Neural progenitor cell (in vitro differentiated cells): ENCODE data around the gene NPTX1. TPM values are rescaled to one million over a fixed set of nuclear protein-coding genes. Genes with fewer than 3 reads are reported as not detected.

ENCODE experiments used
- DNase-seq: peaks from one replicate; pipeline ENCODE4 v3.0.0-alpha.2; 2016; ENCODE audit warnings: low spot score
- H2AFZ ChIP-seq: fragments of 200-600 bp; sonication (generic); replicated peaks from 2 replicates; pipeline ENCODE4 v1.6.1; 2016; ENCODE audit warnings: antibody characterized with exemption
- H3F3A ChIP-seq: fragments of 200-600 bp; sonication (generic); 2 replicates; pipeline ENCODE4 v1.6.1; 2016; ENCODE audit warnings: antibody characterized with exemption, low read depth
- H3K27ac ChIP-seq: fragments of 200-600 bp; sonication (generic); 2 replicates; pipeline ENCODE4 v1.5.1; 2016; ENCODE audit warnings: mild to moderate bottlenecking
- H3K27me3 ChIP-seq: fragments of 200-600 bp; sonication (generic); 2 replicates; pipeline ENCODE4 v1.6.1; 2016; ENCODE audit warnings: mild to moderate bottlenecking, moderate library complexity
- H3K36me3 ChIP-seq: fragments of 200-600 bp; sonication (generic); 2 replicates; pipeline ENCODE4 v1.5.1; 2016
- H3K4me1 ChIP-seq: fragments of 200-600 bp; sonication (generic); 2 replicates; pipeline ENCODE4 v1.6.1; 2016; ENCODE audit warnings: mixed run types
- H3K4me2 ChIP-seq: fragments of 200-600 bp; sonication (generic); 2 replicates; pipeline ENCODE4 v1.6.1; 2016
- H3K4me3 ChIP-seq: fragments of 200-600 bp; sonication (generic); 2 replicates; pipeline ENCODE4 v1.5.1; 2016
- H3K79me2 ChIP-seq: fragments of 200-600 bp; sonication (generic); 2 replicates; pipeline ENCODE4 v1.6.1; 2016; ENCODE audit warnings: low read depth
- H3K9ac ChIP-seq: fragments of 200-600 bp; sonication (generic); 2 replicates; pipeline ENCODE4 v1.6.1; 2016
- H3K9me3 ChIP-seq: fragments of 200-600 bp; sonication (generic); 2 replicates; pipeline ENCODE4 v1.5.1; 2016; ENCODE audit warnings: low read depth
- H4K20me1 ChIP-seq: fragments of 200-600 bp; sonication (generic); 2 replicates; pipeline ENCODE4 v1.6.1; 2016; ENCODE audit warnings: low read depth
- H3K27ac Mint-ChIP-seq: 3 replicates; pipeline ENCODE4 v1.8.0; 2021; ENCODE audit warnings: mixed read lengths
- H3K27me3 Mint-ChIP-seq: 2 replicates; pipeline ENCODE4 v1.8.0; 2022; ENCODE audit warnings: low read depth, mild to moderate bottlenecking, inconsistent platforms, moderate library complexity, mixed read lengths; ENCODE audit not compliant: insufficient read depth
- H3K36me3 Mint-ChIP-seq: 3 replicates; pipeline ENCODE4 v1.8.0; 2021; ENCODE audit warnings: mixed read lengths
- H3K4me1 Mint-ChIP-seq: 3 replicates; pipeline ENCODE4 v1.8.0; 2021; ENCODE audit warnings: mixed read lengths
- H3K4me3 Mint-ChIP-seq: 3 replicates; pipeline ENCODE4 v1.8.0; 2021; ENCODE audit warnings: mild to moderate bottlenecking, moderate library complexity, mixed read lengths
- H3K9me3 Mint-ChIP-seq: 3 replicates; pipeline ENCODE4 v1.8.0; 2020; ENCODE audit warnings: mixed read lengths
- CTCF ChIP-seq: fragments of 200-600 bp; sonication (generic); IDR thresholded peaks from 2 replicates; pipeline ENCODE4 v1.5.1; 2017; ENCODE audit warnings: antibody characterized with exemption, mild to moderate bottlenecking
- EZH2 ChIP-seq: fragments of 200-600 bp; sonication (generic); IDR thresholded peaks from 2 replicates; pipeline ENCODE4 v1.6.1; 2017; ENCODE audit warnings: antibody characterized with exemption, mild to moderate bottlenecking, moderate library complexity
- EZH2phosphoT487 ChIP-seq: fragments of 200-600 bp; sonication (generic); IDR thresholded peaks from 2 replicates; pipeline ENCODE4 v1.6.1; 2017; ENCODE audit warnings: antibody characterized with exemption
- total RNA-seq: library from RNA; depleted of rRNA; stranded (reverse); fragments of >200 nt; gene quantifications from 2 replicates; pipeline ENCODE4 v1.2.3, GENCODE V29; 2015; ENCODE audit warnings: low replicate concordance

NPTX1 gene
- total RNA-seq, 1 donor from 2014 or later, result 2.6 TPM

- Mint-ChIP-seq H3K36me3 (no peaks in the 10 kb centered on the region), H3K4me3 (no peak overlapping the region), H3K27me3 (peaks cover 23% of the 10 kb centered on the region), H3K27ac (no peak overlapping the region), H3K4me1 (peaks cover 30% of the 10 kb centered on the region), H3K9me3 (no peaks in the 10 kb centered on the region)
- no peak for TF ChIP-seq CTCF
- TF ChIP-seq EZH2, result no peak
- no peak for TF ChIP-seq EZH2phosphoT487
- no peaks in the 10 kb centered on the region for H3K9me3 ChIP-seq
- H3F3A ChIP-seq, result peaks cover 21% of the 10 kb centered on the region
- DNase-seq, result no peak
- no peak overlapping the region for H3K27ac ChIP-seq
- no peak overlapping the region for H3K4me3 ChIP-seq
- H3K9ac ChIP-seq, result no peak overlapping the region
- no peaks in the 10 kb centered on the region for H3K36me3 ChIP-seq
- no peaks in the 10 kb centered on the region for H3K79me2 ChIP-seq
- H3K4me1 ChIP-seq, result peaks cover 9% of the 10 kb centered on the region
- peaks cover 74% of the 10 kb centered on the region for H3K27me3 ChIP-seq
- H3K4me2 ChIP-seq, result no peak overlapping the region
- H2AFZ ChIP-seq, result no peak overlapping the region
- H4K20me1 ChIP-seq, result no peaks in the 10 kb centered on the region
Observed at GRCh38 chr17:80458016-80458415, 18.4 kb downstream of the NPTX1 start.

DNA sequence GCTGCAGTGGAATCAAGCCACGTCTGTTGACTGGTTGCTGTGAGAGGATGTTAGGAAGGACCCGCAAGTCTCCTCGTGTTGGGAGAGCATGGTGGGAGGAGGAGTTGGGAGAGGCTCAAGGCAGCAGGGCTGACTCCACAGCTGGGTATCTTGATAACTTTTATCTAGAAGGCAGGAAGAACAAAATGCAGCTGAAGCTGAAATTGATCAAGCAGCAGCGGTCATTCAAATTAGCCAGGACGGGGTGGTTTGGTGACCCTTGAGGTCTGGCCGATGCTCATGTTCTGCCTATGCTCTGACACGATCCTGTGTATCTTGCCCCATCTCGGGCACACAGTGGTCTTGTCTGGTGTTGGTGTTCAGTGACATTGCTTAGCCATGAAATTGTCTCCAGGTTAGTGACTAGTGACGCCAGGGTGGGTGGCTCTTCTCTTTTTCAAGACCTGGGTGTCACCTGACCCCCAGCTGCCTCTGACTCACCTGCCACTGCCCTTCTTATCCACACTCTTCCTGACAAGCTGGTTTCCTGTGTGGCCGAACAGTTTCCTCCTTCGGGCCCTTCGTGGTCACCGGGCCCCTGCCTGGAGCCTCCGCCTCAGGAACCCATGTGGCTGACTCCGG, 19.1 kb downstream of the NPTX1 start:
- Histone ChIP-seq H3K9ac (no peak overlapping the region), H4K20me1 (no peaks in the 10 kb centered on the region), H2AFZ (no peak overlapping the region), H3K9me3 (no peaks in the 10 kb centered on the region), H3K4me3 (no peak overlapping the region), H3K27ac (no peak overlapping the region), H3F3A (peaks cover 23% of the 10 kb centered on the region), H3K4me1 (peaks cover 9% of the 10 kb centered on the region), H3K27me3 (peaks cover 68% of the 10 kb centered on the region), H3K4me2 (no peak overlapping the region), H3K36me3 (no peaks in the 10 kb centered on the region), H3K79me2 (no peaks in the 10 kb centered on the region)
- Mint-ChIP-seq H3K9me3 (no peaks in the 10 kb centered on the region), H3K36me3 (no peaks in the 10 kb centered on the region), H3K27ac (no peak overlapping the region), H3K27me3 (peaks cover 19% of the 10 kb centered on the region), H3K4me3 (no peak overlapping the region), H3K4me1 (peaks cover 30% of the 10 kb centered on the region)
- no peak for DNase-seq
- TF ChIP-seq CTCF (no peak), EZH2phosphoT487 (no peak), EZH2 (no peak)

GRCh38 chr17:80456465-80457235, 19.8 kb downstream of the NPTX1 start:
- no peak overlapping the region for H3K4me2 ChIP-seq
- H3K9me3 ChIP-seq, result no peaks in the 10 kb centered on the region
- H3K36me3 Mint-ChIP-seq, result no peaks in the 10 kb centered on the region
- H3K27ac Mint-ChIP-seq, result no peak overlapping the region
- peaks cover 30% of the 10 kb centered on the region for H3K4me1 Mint-ChIP-seq
- H3K9me3 Mint-ChIP-seq, result no peaks in the 10 kb centered on the region
- H3K27me3 Mint-ChIP-seq, result peaks cover 18% of the 10 kb centered on the region
- H3K9ac ChIP-seq, result no peak overlapping the region
- H4K20me1 ChIP-seq, result no peaks in the 10 kb centered on the region
- peaks cover 61% of the 10 kb centered on the region for H3K27me3 ChIP-seq
- peaks cover 9% of the 10 kb centered on the region for H3K4me1 ChIP-seq
- TF ChIP-seq EZH2phosphoT487 (no peak), EZH2 (no peak), CTCF (no peak)
- H3K27ac ChIP-seq, result no peak overlapping the region
- no peak overlapping the region for H3K4me3 Mint-ChIP-seq
- H3K4me3 ChIP-seq, result no peak overlapping the region
- no peaks in the 10 kb centered on the region for H3K79me2 ChIP-seq
- DNase-seq, result no peak
- no peak overlapping the region for H2AFZ ChIP-seq
- peaks cover 23% of the 10 kb centered on the region for H3F3A ChIP-seq
- H3K36me3 ChIP-seq, result no peaks in the 10 kb centered on the region
